GM19193 (cell line): ENCODE measurements around the gene PEDS1.

ENCODE experiments used
- POLR2A ChIP-seq: IDR thresholded peaks from 4 replicates; pipeline ENCODE4 v1.6.1; 2011; ENCODE audit not compliant: insufficient read depth, insufficient read length; ENCODE audit errors: extremely low read depth

Gene PEDS1

DNA sequence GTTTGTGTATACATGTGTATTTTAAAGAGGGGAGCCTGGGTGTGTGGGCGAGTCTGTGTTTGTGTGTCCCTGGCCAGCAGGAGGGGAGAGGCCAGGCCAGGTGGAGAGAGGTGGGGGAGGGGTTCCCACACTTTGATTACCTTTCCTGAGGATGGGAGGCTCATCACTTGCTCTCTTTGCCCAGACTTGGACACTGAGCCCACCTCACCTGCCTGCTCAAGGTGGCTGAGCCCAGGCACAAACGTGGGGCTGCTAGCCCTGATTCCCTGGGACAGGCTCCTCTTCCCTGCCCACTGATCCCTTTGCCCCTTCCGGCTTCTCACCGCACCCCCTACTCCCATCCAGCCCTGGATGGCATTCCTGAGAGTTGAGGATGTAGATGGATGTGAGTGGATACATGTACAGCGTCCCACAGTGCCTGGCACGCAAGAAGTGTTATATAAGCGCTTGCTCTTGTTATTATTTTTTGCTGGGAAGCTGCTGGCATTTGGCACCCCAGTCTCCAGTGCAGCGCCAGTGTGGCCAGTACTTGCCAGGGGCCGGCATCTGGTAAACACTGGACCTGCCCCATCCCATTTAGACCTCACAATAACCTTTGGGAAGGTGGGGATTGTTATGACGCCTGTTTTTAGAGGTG lies 39.8 kb upstream of the PEDS1 start:
- TF ChIP-seq POLR2A, result no peak

DNA sequence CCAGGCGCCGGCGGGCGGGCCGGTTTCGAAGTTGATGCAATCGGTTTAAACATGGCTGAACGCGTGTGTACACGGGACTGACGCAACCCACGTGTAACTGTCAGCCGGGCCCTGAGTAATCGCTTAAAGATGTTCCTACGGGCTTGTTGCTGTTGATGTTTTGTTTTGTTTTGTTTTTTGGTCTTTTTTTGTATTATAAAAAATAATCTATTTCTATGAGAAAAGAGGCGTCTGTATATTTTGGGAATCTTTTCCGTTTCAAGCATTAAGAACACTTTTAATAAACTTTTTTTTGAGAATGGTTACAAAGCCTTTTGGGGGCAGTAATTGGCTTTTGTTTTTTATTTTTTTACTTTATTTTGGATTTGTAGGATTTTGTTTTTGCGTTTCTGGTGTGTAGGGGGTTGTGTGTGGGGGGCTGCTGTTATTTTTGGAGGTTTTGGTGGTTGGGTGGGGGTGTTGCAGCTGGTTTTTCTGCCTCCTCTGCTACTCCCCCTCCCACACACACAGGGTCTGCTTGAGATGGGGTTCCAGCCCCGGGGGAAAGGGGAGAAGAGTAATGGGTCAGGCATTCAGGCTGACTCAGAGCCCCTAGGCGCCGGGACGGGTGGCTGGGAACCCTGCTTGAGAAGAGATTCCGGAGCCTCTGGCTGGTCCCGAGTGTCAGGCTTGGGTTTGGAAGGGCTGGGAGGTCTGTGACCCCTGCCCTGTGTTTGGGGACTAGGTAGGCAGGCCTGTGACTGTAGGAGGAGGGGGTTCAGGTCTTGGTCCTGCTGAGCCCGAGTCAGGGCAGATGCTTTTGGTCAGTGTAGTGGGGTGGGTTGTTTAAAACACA lies 39.1 kb upstream of the PEDS1 start:
- peak; percentile 42 for TF ChIP-seq POLR2A

DNA sequence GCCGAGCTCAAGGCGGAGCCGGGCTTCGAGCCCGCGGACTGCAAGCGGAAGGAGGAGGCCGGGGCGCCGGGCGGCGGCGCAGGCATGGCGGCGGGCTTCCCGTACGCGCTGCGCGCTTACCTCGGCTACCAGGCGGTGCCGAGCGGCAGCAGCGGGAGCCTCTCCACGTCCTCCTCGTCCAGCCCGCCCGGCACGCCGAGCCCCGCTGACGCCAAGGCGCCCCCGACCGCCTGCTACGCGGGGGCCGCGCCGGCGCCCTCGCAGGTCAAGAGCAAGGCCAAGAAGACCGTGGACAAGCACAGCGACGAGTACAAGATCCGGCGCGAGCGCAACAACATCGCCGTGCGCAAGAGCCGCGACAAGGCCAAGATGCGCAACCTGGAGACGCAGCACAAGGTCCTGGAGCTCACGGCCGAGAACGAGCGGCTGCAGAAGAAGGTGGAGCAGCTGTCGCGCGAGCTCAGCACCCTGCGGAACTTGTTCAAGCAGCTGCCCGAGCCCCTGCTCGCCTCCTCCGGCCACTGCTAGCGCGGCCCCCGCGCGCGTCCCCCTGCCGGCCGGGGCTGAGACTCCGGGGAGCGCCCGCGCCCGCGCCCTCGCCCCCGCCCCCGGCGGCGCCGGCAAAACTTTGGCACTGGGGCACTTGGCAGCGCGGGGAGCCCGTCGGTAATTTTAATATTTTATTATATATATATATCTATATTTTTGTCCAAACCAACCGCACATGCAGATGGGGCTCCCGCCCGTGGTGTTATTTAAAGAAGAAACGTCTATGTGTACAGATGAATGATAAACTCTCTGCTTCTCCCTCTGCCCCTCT lies 38.2 kb upstream of the PEDS1 start:
- peak; percentile 48 for TF ChIP-seq POLR2A

DNA sequence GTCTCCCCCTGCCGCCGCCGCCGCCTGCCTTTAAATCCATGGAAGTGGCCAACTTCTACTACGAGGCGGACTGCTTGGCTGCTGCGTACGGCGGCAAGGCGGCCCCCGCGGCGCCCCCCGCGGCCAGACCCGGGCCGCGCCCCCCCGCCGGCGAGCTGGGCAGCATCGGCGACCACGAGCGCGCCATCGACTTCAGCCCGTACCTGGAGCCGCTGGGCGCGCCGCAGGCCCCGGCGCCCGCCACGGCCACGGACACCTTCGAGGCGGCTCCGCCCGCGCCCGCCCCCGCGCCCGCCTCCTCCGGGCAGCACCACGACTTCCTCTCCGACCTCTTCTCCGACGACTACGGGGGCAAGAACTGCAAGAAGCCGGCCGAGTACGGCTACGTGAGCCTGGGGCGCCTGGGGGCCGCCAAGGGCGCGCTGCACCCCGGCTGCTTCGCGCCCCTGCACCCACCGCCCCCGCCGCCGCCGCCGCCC lies 37.6 kb upstream of the PEDS1 start:
- no peak for TF ChIP-seq POLR2A

DNA sequence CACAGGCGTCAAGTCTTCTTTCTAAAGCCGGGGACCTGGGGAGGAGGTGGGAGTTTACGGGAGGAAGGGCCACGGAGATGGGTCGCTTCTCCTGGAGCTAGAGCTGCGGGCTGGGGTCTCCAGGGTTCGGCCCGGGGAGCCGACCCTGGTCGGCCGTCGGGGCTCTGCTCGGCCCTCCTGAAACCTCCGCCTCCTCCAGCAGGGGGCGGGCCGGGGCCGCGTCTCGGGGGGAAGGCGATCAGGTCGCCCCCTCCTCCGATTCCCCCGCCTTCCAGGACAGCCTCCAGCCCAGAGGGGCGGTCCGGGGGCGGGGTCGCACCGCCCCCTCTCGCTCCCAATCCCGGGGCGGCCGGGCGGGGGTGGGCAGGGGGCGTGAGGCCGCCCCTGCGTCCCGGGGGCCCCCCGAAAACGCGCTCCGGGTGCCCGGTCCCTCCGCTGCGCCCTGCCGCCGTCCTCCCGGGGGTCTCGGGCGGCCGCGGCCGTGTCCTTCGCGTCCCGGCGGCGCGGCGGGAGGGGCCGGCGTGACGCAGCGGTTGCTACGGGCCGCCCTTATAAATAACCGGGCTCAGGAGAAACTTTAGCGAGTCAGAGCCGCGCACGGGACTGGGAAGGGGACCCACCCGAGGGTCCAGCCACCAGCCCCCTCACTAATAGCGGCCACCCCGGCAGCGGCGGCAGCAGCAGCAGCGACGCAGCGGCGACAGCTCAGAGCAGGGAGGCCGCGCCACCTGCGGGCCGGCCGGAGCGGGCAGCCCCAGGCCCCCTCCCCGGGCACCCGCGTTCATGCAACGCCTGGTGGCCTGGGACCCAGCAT lies 36.9 kb upstream of the PEDS1 start, which contains the start of gene CEBPB:
CEBPB (plus strand) TSS at position 580 of the 814 bp plus-strand sequence; CDS start at position 784, 204 bp downstream.
- peak; percentile 76 for TF ChIP-seq POLR2A

DNA sequence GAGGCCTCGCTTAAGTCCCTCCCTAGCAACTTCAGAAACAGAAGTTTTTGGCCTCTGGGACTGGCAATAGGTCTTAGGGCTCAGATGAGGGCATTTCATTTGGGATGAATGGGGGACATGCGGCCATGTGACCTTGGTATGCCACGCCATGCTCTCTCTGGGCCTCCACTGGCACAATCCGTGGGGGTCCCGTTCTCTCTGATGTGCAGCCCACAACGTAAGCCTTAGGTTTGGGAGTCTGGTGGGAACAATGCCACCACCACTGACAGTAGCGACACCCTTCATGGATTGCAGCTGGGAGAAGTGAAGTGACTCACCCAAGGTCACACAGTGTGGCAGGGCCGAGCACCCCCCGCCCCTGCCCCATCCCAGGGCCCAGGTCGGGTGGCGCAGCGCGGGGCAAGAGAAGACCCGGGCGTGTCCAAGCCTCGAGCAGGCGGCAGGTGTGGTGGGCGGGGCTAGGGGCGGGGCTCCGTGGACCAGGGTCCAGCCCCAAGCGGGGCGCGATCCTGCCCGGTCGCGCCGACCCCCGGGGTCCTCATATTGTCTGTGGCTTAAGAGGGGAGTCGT lies 36.2 kb upstream of the PEDS1 start:
- TF ChIP-seq POLR2A, result no peak

DNA sequence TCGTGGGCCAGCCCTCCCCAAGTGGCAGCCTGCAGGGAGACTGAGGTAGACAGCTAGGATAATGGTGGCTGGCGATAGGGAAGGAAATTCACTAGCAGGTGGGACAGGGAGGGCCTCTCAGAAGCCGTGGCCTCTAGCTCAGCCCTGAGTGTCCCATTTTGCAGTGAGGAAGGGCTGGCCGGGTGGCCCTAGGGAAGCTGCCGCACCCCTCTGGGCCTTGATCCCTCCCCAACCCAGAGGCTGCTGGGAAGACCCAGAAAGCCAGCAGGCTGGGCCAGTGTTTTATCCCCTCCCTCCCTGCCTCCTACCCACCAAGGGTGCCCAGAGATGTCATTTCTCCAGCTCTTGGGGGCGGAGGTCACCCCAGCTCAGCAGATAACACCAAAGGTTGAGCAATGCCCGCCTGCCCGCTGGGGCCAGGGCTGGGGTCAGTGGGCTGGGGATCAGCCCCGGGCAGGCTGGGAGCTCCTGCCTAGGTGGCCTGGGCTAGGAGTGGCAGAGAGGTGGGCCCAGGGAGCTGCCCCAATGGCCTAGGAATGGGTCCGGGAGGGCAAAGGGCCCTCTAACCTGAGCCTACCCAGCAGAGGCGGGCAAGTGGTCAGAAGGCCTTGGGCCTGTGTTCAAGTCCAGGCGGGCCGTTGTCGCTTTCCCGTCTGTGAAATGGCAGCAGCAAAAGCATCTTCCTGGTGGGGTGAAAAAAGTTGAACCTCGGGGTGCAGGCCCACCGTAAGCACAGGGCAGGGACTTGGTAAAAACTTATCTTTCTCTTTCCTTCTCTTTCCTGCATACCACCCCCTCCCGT lies 35.6 kb upstream of the PEDS1 start:
- TF ChIP-seq POLR2A, result no peak

DNA sequence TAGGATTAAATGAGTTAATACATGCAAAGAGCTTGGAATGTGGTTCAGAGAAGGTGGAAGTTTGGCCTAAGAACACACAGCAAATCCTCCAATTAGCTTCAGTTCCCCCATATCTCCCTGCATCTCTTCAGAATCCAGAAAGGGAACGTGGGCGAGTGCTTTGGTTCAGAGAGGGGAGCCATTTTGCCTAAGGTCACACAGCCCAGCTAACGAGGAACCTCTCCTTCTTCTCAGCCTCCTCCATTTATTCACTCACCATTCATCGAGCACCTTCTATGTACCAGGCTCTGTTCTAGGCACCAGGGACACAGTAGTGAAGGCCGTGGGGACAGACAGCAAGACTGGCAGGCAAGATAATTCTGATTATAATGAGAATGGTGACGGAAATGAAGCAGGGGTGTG lies 34.8 kb upstream of the PEDS1 start:
- no peak for TF ChIP-seq POLR2A

DNA sequence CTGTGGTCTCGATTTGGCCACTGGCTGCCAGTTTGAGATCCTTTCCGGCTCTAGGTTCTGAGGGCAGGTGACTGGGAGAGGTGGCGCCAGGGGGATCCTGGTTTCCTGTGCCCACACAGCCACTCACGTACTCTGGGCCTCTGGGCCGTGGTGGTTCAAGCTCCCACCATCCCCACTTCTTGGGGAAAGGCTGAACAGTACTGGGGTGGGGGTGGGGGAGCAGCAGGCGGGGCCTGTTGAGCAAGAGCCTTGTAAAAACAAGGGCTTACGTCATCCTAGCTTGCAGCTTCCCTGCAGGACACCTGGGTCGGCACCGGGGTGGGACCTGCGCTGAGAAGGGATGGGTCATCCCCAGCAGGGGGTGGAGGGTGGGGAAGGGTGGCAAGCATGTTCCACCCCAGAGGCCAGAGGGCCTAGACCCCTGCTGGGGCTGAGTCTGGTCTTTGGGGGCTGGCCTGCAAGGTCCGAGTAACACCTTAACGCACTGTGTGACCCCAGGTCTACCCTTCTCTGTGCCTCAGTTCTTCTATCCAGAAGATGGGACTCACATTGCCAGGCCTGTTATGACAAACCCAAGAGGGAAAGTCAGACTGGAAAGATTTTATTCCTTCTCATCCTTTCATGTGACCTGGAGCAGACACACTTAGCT lies 34.0 kb upstream of the PEDS1 start:
- TF ChIP-seq POLR2A, result no peak

DNA sequence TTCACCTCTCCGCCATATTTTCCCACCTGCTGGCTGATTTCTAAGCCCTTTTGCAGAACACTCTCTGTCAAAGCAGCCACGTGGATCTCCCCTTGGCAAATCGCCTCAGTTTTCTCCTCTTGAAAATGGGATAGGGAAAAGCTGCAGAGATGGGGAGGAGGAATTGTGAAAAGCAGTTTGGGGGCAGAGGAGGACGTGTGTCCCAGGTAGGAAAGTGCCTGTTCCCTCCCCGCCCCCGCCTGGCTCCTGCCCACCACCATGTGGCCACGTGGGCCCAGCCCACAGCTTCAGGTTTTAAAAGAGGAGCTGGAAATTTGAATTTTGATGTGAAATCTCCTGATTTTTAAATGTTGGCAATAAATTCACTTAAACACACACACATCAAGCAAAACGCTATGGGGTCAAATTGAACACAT lies 33.5 kb upstream of the PEDS1 start:
- TF ChIP-seq POLR2A, result no peak

DNA sequence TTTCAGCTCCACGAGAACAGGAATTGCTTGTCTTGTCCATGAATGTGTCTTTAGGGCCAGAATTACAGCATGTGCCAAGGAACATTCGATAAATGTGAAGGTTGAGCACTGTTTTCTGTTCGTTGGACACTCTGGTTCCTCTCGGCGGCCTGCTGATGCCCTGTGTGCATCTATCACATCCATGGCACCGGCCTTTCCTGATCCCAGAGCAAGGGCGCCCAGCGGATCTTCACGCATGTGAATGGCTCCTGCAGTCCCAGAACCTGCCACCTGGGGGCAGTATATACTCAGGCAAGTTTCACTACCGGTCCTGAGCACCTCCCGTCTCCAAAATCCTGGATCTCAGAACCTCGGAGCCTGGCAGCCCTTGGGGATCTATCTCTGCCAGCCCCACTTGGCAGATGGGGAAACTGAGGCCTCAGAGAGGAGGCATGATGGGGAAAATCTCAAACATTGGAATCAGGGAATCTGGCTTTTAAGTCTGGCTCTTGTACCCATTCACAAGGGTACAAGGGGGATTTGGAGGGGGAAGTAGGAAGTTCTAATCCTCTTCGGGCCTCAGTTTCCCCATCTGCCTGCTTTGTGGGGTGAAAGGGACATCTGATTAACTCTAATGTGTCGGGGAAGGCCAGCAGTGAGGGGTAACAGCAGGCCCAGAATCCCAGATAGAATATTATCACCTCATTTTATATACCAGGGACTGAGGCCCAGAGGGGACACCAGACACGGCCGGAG lies 32.8 kb upstream of the PEDS1 start:
- TF ChIP-seq POLR2A, result no peak

DNA sequence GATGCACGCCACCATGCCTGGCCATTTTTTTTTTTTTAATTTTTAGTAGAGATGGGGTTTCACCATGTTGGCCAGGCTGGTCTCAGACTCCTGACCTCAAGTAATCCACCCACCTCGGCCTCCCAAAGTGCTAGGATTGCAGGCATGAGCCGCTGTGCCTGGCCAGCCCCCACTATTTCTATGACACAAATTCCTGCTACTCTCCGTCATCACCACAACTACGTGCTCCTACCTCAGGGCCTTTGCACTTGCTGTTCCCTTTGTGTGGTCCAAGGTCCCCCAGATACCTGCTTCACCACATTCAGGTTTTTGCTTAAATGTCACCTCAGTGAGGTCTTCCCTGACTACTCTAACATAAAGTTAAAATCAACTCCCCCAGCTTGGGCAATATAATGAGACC lies 31.9 kb upstream of the PEDS1 start:
- TF ChIP-seq POLR2A, result no peak
